SU-DHL-6 (cell line): Measurements from ENCODE around the gene PRAMEF1.

Source experiments
- H2AFZ ChIP-seq: fragments of 200-600 bp; sonication (generic); 2 replicates; pipeline ENCODE4 v1.6.1; 2014; ENCODE audit warnings: low read depth, mild to moderate bottlenecking, moderate library complexity, mixed read lengths, antibody characterized with exemption, low read length; ENCODE audit not compliant: severe bottlenecking
- H3F3A ChIP-seq: fragments of 200-600 bp; shearing (Covaris generic); 2 replicates; pipeline ENCODE4 v1.6.0; 2016; ENCODE audit warnings: antibody characterized with exemption, mild to moderate bottlenecking; ENCODE audit not compliant: insufficient read depth
- H3K27ac ChIP-seq: fragments of 200-600 bp; sonication (generic); 2 replicates; pipeline ENCODE4 v1.5.1; 2016; ENCODE audit warnings: low read depth, mild to moderate bottlenecking, low read length, moderate library complexity, mixed read lengths
- H3K27me3 ChIP-seq: fragments of 200-600 bp; sonication (generic), shearing (Covaris generic); 2 replicates; pipeline ENCODE4 v1.6.0; 2014; ENCODE audit warnings: mild to moderate bottlenecking, low read length
- H3K36me3 ChIP-seq: fragments of 200-600 bp; sonication (generic); 2 replicates; pipeline ENCODE4 v1.6.1; 2014; ENCODE audit warnings: mild to moderate bottlenecking, low read length, mixed read lengths
- H3K4me2 ChIP-seq: fragments of 300-600, 200-600 bp; shearing (Covaris generic), sonication (generic); 2 replicates; pipeline ENCODE4 v1.6.0; 2014; ENCODE audit warnings: low read length, low read depth, mild to moderate bottlenecking; ENCODE audit not compliant: poor library complexity, severe bottlenecking
- H3K4me3 ChIP-seq: fragments of 200-600 bp; sonication (generic); 2 replicates; pipeline ENCODE4 v1.5.1; 2014; ENCODE audit warnings: antibody characterized with exemption, low read length, mild to moderate bottlenecking, mixed read lengths; ENCODE audit not compliant: insufficient read depth, poor library complexity, severe bottlenecking
- H3K79me2 ChIP-seq: fragments of 200-600 bp; sonication (generic); 2 replicates; pipeline ENCODE4 v1.6.1; 2014; ENCODE audit warnings: mild to moderate bottlenecking, low read length, moderate library complexity; ENCODE audit not compliant: insufficient read depth
- H3K9ac ChIP-seq: fragments of 200-600 bp; sonication (generic); 2 replicates; pipeline ENCODE4 v1.7.0; 2014; ENCODE audit warnings: mild to moderate bottlenecking, low read length
- H3K9me2 ChIP-seq: fragments of 200-600 bp; sonication (generic); replicated peaks from 2 replicates; pipeline ENCODE4 v1.6.1; 2014; ENCODE audit warnings: low read length; ENCODE audit not compliant: insufficient read depth
- H3K9me3 ChIP-seq: fragments of 200-600 bp; sonication (generic); 2 replicates; pipeline ENCODE4 v1.6.1; 2014; ENCODE audit warnings: low read length, mixed read lengths; ENCODE audit not compliant: insufficient read depth
- H4K20me1 ChIP-seq: fragments of 200-600 bp; sonication (generic); 2 replicates; pipeline ENCODE4 v1.6.1; 2014; ENCODE audit warnings: low read depth, mild to moderate bottlenecking, antibody characterized with exemption, low read length, moderate library complexity, mixed read lengths
- CTCF ChIP-seq: fragments of 200-600 bp; sonication (generic); IDR thresholded peaks from one replicate; pipeline ENCODE4 v1.5.1; 2017; ENCODE audit warnings: antibody characterized with exemption, mild to moderate bottlenecking, low read length, moderate library complexity; ENCODE audit not compliant: insufficient read depth, poor library complexity, severe bottlenecking
- EZH2phosphoT487 ChIP-seq: fragments of 200-600 bp; sonication (generic), shearing (Covaris generic); conservative IDR thresholded peaks from 2 replicates; pipeline ENCODE4 v1.6.1; 2018; ENCODE audit warnings: mild to moderate bottlenecking, antibody characterized with exemption, low read length, moderate library complexity, mixed read lengths

Gene PRAMEF1

GRCh38 chr1:12769031-12769430, 22.2 kb upstream of the PRAMEF1 start:
- Histone ChIP-seq H4K20me1 (no peaks in the 10 kb centered on the region), H3K27me3 (no peaks in the 10 kb centered on the region), H3K4me3 (no peak overlapping the region), H3K36me3 (no peaks in the 10 kb centered on the region), H3K4me2 (no peak overlapping the region), H3K9ac (no peak overlapping the region), H3K79me2 (no peaks in the 10 kb centered on the region), H3K9me2 (no peaks in the 10 kb centered on the region), H3F3A (no peaks in the 10 kb centered on the region), H3K9me3 (no peaks in the 10 kb centered on the region), H3K27ac (no peak overlapping the region), H2AFZ (no peak overlapping the region)
- TF ChIP-seq CTCF (no peak), EZH2phosphoT487 (no peak)

- Histone ChIP-seq H3K27ac (no peak overlapping the region), H3K36me3 (no peaks in the 10 kb centered on the region), H3K4me2 (no peak overlapping the region), H3K27me3 (no peaks in the 10 kb centered on the region), H3K4me3 (no peak overlapping the region), H3K9ac (no peak overlapping the region), H2AFZ (no peak overlapping the region), H3K9me3 (no peaks in the 10 kb centered on the region), H3K9me2 (no peaks in the 10 kb centered on the region), H3F3A (no peaks in the 10 kb centered on the region), H3K79me2 (no peaks in the 10 kb centered on the region), H4K20me1 (no peaks in the 10 kb centered on the region)
- no peak for TF ChIP-seq CTCF
- no peak for TF ChIP-seq EZH2phosphoT487
Measured at GRCh38 chr1:12769976-12770505, 21.2 kb upstream of the PRAMEF1 start.

- H3K4me3 ChIP-seq, result no peak overlapping the region
- H3F3A ChIP-seq, result no peaks in the 10 kb centered on the region
- H3K27me3 ChIP-seq, result no peaks in the 10 kb centered on the region
- H4K20me1 ChIP-seq, result no peaks in the 10 kb centered on the region
- TF ChIP-seq EZH2phosphoT487, result no peak
- TF ChIP-seq CTCF, result no peak
- no peaks in the 10 kb centered on the region for H3K9me2 ChIP-seq
- no peak overlapping the region for H3K27ac ChIP-seq
- no peak overlapping the region for H2AFZ ChIP-seq
- H3K36me3 ChIP-seq, result no peaks in the 10 kb centered on the region
- H3K79me2 ChIP-seq, result no peaks in the 10 kb centered on the region
- H3K9ac ChIP-seq, result no peak overlapping the region
- H3K4me2 ChIP-seq, result no peak overlapping the region
- H3K9me3 ChIP-seq, result no peaks in the 10 kb centered on the region
Measured at GRCh38 chr1:12770620-12771019, 20.6 kb upstream of the PRAMEF1 start.

- Histone ChIP-seq H3K9ac (no peak overlapping the region), H3K9me3 (no peaks in the 10 kb centered on the region), H3K4me2 (no peak overlapping the region), H4K20me1 (no peaks in the 10 kb centered on the region), H3K27ac (no peak overlapping the region), H2AFZ (no peak overlapping the region), H3K27me3 (no peaks in the 10 kb centered on the region), H3F3A (no peaks in the 10 kb centered on the region), H3K79me2 (no peaks in the 10 kb centered on the region), H3K4me3 (no peak overlapping the region), H3K36me3 (no peaks in the 10 kb centered on the region), H3K9me2 (no peaks in the 10 kb centered on the region)
- no peak for TF ChIP-seq EZH2phosphoT487
- TF ChIP-seq CTCF, result no peak
Measured at GRCh38 chr1:12771186-12771585, 20.0 kb upstream of the PRAMEF1 start.
